Fibroblast of villous mesenchyme (primary cell): Measurements from ENCODE around the gene C8B. TPM values are rescaled to one million over a fixed set of nuclear protein-coding genes. Genes with fewer than 3 reads are reported as not detected.

Source experiments
- DNase-seq: peaks from one replicate; pipeline ENCODE4 v3.0.0-alpha.2; 2010; ENCODE audit warnings: low read depth
- H3K4me3 ChIP-seq: 2 replicates; pipeline ENCODE4 v1.5.1; 2011; ENCODE audit warnings: low read depth, mild to moderate bottlenecking, low read length
- CTCF ChIP-seq: IDR thresholded peaks from 2 replicates; pipeline ENCODE4 v1.5.1; 2012; ENCODE audit warnings: low read depth, mild to moderate bottlenecking, low read length; ENCODE audit not compliant: insufficient read depth
- total RNA-seq: library from RNA; depleted of rRNA; stranded (reverse); fragments of >200 nt; gene quantifications from 2 replicates; pipeline ENCODE4 v1.2.3, GENCODE V29; 2012

Gene C8B
- total RNA-seq, 1 donor = not detected

- no peak for DNase-seq
- no peak for TF ChIP-seq CTCF
These were observed 41.7 kb upstream of the C8B start for GRCh38 chr1:57007472-57007871.

DNA sequence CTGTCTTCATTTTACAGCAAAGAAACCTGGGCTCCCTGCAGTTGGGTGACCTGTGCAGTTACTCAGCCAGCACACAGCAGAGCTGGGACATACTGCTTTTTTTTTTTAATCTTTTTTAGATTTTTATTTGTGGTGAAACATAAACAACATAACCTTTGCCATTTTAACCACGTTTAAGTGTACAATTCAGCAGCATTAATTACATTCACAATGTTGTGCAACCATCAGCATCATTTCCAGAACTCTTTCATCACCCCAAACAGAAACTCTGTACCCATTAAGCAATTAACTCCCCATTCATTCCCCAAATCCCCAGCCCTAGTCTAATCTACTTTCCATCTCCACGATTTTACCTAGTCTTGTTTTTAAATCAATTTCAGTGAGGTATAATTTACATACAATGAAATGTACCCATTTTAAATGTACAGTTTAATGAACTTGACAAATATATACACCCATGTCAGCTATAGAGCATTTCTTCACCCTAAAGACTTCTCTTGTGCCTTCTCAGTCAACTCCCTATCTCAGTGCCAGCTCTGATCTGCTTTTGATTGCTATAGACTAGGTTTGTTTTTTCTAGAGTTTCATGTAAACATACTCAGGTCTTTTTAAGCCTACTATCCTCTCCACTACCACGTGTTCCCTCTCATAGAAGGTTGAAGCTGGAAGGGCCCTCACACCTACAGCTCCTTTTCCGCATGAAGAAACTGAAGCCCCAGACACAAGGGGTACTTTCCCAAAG, 37.8 kb upstream of the C8B start:
- DNase-seq = no peak
- H3K4me3 ChIP-seq = no peak overlapping the region
- no peak for TF ChIP-seq CTCF

More at GRCh38 chr1:57007472-57007871, 41.7 kb upstream of the C8B start:
- no peak overlapping the region for H3K4me3 ChIP-seq

DNA sequence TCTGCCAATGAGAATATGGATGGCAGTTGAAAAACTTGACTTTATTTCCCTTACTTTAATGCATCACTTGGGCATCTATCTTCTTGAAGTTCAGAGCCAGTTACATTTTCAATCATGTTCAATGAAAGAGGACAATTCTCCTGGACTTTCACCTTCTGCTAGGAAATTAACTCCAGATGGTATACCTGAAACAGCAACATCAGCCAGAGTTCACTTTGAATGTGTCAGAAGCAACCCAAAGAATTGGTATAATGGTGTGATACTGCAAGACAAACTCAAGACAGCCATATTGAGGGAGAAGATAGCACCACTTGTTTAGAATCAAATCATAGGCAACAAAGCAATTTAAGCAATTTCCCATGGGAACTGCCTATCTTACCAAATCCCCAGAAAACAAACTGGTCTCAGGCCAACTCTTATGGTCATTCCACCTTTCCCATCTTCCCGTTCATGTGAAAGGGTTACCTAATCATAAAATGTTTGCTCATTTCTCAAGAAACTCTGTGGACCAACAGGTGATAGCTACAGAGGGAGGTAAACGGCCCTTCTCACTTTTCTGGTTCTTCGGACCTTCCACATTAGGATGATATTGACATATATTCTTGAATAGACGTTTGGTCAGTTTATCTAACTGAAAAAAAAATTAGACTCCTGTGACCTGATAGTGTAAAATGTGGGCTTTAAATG, 29.7 kb upstream of the C8B start:
- no peak for TF ChIP-seq CTCF
- no peak for DNase-seq
- no peak overlapping the region for H3K4me3 ChIP-seq

DNA sequence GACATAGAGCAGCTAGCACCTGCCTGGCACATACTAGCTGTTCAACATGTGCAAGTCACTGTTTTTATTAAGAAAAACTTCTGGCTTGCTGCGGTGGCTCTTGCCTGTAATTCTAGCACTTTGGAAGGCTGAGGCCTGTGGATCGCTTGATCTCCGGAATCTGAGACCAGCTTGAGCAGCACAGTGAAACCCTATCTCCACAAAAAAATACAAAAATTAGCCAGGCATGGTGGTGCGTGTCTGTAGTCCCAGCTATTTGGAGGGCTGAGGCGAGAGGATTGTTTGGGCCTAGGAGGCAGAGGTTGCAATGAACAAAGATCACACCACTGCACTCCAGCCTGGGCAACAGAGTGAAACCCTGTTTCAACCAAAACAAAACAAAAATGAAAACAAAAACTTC, 27.7 kb upstream of the C8B start:
- DNase-seq = no peak
- TF ChIP-seq CTCF = no peak
- H3K4me3 ChIP-seq = no peak overlapping the region

DNA sequence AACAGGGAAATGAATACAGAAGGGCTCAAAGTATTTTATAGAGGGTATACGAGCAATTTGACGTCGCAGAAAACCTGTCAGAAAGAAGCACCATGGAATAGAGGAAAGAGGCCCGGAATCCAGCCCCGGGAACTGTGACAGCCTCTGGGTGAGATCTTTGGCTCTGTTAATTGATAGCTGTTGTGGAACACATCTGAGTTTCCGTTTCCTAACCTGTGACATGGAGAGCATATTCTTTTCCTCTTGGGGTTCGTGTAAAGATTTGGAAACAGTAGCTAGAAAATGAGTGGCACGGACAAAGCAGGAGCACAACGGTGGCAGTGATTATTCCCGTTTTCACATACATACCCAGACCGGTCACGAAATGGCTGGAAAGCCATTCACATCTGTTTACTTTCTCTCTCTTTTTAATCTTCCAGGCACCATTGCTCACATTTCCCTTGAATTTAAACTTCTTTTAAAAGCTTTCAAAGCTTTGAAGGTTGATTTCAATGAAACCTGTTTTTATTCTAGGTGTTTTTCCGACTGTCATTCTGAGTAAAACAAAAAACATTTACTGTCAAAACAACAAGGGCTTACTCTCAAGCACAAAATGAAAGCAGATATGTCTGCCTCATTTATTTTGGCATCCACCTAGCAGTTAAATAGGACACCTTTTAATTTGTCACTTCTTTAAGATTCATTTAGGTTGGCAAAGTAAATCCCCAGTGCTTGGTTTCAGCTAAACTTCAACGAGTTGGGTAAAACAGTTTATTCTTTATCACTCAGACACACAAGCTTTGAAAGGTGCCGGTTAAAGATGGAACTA, 26.7 kb upstream of the C8B start:
- TF ChIP-seq CTCF = no peak
- no peak overlapping the region for H3K4me3 ChIP-seq
- DNase-seq = no peak

- no peak overlapping the region for H3K4me3 ChIP-seq
- DNase-seq = no peak
- no peak for TF ChIP-seq CTCF
These were observed 25.8 kb upstream of the C8B start for GRCh38 chr1:56991576-56991975.
